Jurkat, Clone E6-1 (cell line): ENCODE results near the gene FASLG.

Experiments used
- DNase-seq: peaks from one replicate; pipeline ENCODE4 v3.0.0-alpha.2; 2011; ENCODE audit warnings: low read depth, low spot score
- H3K4me3 ChIP-seq: 2 replicates; pipeline ENCODE4 v1.5.1; 2011; ENCODE audit warnings: mild to moderate bottlenecking, low read length, control low read depth, moderate library complexity

The FASLG gene

DNA sequence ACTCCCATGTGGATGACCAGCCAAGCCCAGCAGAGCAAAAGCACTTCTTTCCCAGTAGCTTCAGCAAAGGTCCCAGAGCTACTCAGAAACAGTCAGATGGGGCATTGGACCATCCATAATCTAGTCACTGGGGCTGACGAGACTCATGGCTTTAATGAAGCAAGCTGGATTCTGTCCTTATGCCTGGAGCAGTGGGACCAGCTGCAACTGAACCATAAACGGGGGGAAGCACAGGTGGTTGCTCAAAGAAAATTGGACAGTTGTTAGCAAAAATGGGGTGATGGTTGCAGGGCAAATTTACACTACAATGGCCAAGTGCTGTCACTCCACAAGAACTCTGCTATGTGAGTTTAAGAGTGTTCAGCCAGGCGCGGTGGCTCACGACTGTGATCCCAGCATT lies 17.4 kb upstream of the FASLG start:
- no peak for DNase-seq
- H3K4me3 ChIP-seq = no peak overlapping the region

DNA sequence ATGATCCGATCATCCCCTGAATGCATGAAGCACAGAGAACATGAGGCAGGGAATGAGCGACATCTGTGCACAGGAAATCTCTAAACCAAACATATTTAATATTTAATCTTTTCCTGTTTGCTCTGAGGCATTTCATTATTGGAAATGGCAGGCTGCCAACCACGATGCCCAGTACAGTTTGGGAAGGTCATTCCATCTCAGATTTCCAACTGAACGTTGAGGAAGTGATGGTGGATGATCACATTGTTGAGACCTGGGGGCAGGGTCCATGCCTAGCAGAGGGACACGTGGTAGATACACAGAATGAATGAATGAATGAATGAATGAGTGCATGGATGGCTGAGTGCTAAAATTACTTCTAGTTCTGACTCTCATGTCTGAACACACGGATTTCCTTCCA lies 15.9 kb upstream of the FASLG start:
- H3K4me3 ChIP-seq = no peak overlapping the region
- no peak for DNase-seq

DNA sequence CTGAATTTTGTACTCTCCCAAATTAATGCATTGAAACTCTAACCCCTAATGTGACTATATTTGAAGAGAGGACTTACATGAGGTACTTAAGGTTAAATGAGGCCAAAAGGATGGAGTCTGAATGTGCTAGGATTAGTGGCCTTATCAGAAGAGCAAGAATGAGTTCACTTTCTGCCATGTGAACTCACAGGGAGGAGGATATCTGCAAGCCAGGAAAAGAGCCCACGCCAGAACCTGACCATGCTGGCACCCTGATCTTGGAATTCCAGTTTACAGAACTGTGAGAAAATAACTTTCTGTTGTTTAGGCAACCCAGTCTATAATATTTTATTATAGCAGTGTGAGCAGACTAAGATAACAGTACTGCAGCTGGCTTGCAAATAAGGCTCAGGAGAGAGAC lies 12.2 kb upstream of the FASLG start:
- no peak overlapping the region for H3K4me3 ChIP-seq
- no peak for DNase-seq

DNA sequence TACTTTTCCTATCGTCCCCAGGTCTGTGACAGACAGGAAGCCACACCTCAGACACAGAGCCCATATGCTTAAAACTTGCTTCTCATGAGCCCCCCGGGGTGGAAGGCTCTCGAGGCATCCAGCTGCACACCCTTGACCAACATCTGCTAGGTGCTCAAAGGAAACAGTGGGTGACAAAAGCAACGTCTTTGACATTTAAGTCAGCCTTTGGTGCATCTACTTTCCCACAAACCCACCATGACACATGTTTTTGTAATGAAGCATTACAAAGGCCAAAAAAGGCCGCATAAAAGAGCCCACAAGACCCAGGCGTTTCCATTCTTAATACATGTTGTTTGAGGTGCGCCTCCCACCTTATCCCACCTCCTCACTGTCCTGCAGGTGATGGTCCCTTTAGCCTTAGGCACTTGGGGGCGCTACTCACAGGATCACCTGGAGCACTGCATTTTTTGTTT lies 11.8 kb upstream of the FASLG start:
- peak; percentile 93 for DNase-seq
- no peak overlapping the region for H3K4me3 ChIP-seq

DNA sequence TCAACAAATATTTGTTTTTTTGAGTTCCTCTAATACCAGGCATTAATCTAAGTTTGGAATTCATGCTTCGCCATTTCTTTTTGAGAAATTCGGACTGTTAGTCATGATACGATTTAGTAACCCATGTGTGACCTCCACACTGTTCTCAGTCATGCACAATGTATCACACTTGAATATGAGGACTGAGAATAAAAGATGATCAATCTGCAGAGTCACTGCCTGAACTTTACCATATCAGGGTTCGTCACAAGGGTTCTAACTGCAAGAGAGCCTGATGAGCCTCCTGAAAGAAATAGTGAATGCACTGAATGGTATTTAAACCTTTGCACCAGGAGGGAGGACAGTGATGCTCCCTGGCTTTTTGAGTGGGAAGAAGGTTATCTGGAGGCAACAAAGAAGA lies 10.9 kb upstream of the FASLG start:
- no peak for DNase-seq
- no peak overlapping the region for H3K4me3 ChIP-seq

DNA sequence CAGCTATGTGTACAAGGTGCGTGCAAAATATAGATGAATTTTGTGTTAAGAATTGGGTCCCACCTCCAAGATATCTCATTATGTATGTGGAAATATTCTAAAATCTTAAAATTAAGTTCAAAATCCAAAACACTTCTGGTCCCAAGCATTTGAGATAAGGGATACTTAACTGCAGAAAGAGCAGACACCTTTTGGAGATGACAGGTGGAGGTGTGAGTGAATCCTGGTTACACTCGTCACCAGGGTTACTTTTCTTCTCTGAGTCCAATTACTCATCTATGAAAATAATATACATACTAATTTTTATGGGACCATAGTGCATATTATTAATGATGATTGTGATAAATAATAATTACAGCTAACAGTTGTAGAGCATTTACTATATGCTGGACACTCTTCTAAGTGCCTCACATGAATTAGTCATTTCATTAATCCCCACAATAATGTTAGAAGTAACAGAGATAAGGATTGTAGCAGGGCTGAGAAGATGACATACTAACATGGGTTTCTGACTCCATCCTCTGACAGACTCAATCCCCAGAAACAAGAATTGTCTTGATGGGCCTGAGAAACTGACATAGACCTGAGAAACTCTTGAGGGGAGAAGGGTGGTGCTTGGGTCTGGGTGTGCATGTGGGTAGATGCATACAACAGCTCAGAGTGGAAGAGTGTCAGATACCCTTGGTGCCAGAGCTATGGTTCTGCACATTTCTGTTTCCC lies 8.3 kb upstream of the FASLG start:
- no peak for DNase-seq

DNA sequence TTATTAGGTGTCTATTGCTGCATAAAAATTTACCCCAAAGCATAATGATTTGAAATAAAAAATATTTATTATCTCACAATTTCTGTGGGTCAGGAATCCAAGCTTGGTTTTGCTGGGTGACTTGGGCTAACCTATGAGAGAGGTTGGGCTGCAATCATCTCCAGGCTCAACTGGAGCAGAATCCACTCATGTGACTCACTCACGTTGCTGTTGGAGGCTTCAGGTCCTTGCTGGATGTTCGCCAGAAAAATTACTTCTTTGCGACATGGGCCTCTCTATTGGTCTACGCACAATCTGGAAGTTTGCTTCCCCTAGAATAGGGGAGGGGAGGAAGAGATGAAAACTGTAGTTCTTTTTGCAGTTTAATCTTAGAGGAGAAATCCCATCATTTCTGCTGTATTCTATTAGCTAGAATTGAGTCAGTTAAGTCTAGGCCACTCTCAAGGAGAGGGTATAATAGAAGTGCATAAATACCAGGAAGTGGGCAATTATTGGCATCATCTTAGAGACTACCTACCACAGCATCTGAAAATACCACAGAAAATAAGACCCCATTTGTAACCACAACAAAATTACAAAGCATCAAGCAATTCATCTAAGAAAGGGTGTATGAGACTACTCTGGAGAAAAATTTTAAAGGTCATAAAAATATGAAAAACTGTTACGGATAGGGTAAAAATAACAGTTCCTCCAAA lies 5.7 kb upstream of the FASLG start:
- DNase-seq = peak; percentile 56
- H3K4me3 ChIP-seq = no peak overlapping the region

More for the DNA sequence above, 8.3 kb upstream of the FASLG start:
- H3K4me3 ChIP-seq = no peak overlapping the region

DNA sequence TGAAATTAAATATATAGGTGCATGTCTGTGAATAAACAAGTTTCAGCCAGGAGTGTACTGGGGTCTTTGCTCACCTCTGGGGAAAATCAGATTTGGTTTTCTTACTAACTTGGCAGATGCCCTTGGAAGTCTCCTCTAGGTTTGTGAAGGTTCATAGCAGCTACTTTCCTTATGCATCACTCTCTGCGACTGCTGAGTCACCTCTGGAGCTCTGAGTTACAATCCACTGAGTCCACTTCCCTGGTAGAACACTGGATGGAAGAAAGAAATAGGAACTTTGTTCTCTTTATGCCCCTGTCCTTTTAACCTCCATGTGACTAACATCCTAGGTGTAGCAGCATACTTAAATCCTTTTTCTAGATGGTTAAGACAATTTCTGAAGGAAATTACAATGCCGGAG lies 4.4 kb upstream of the FASLG start:
- no peak for DNase-seq
- no peak overlapping the region for H3K4me3 ChIP-seq

DNA sequence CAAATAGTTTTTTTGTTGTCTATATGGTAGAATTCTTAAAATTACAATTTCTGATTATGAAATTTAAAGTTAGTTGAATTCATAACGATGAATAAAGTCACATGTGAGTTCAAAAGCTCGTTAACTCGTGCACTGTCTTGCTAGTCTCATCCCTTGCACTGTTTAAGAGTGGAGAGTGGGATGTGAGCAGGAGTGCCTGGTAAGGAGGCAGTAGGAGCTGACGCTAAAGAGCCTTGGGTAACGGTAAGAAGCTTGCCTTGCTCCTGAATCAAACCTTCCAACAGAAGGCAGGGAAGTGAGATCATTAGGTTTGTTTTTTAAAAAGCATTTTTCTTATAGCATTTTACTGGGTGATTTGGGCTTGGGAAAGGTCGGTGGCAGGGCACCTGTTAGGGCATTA lies 2.3 kb upstream of the FASLG start:
- H3K4me3 ChIP-seq = no peak overlapping the region
- no peak for DNase-seq

DNA sequence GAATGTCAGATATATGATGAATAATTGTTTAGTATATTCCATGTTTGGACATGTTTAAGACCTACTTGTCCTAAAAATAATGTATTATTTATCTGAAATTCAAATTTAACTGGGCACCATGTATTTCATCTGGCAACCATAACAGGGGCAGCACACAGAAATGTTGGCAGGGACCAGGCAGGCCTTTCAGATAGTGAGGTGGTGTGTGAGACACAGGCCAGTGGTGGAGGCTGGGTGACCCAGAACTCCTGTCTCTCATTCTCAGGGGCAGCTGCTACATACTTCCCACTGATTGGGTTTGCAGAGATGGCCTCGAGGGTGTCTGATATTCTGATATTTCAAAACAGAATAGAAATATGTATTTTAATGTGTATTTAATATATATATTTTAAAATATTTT lies 1.3 kb upstream of the FASLG start:
- DNase-seq = no peak
- H3K4me3 ChIP-seq = no peak overlapping the region

DNA sequence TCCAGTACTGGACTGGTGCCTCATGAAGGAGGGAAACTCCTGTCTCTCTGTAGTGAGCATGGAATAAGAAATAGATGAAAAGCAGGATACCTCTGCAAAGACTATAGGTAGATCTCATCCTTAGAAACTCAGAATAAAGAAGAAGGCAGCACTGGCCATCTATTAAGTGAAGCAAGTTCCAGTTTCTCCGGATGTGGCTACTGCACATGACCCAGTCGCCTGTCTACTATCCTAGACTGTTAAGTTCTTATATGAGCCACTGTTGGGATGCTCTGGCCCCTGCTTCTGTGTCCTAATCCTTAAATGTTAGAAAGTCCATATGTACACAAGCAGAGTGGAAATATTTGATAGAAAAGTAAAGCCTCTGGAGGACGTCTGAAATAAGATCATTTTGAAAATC lies 2.2 kb downstream of the FASLG start:
- no peak overlapping the region for H3K4me3 ChIP-seq
- no peak for DNase-seq

DNA sequence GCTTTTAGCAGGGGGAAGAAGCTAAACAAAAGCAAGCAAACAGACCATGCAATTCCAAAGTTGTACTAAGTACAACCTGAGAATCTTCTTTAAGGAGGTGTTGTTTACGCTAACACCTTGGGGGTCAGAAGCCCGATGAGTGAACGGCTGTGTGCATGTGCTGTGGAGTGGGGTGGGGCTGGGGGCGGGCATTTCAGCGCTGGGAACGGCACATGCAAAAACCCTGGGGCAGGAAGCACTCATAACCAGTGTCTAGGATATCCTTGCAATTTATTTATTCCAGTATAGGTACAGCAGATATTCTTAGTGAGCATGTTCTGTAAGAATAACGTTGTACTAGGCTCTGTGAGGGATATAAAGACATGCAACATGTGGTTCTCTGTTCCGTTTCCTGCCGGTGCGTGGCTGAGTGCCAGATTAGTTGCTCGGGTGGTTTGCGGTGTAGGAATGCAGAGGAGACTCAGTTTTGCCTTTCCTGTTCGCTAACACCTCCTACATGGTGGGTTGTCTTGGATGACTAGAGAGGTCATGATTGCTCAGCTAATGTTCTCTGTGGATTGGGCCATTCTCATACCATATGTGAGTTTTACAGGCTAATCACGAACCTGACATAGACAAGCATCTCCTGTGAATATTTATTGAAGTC lies 3.7 kb downstream of the FASLG start:
- H3K4me3 ChIP-seq = peak overlapping the region; percentile 8; the same call in 1 of the 2 replicates
- DNase-seq = peak; percentile 91

DNA sequence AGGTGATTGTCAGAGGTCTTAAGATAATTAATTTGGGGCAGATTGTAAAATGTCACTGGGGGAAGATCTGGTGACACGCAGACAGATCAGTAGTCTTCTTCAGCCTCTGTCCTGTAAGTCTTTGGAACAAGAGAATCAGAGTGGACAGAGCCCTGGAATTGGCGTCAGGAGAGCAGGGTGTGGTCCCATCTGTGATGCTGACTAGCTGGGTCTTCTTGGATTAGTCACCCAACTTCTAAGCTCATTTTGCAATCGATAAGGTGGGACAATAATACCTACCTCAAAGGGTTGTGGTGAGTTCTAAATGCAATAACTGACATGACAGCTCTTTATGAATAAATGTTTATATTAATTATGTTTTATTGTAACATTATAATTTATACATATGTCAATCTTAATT lies 4.8 kb downstream of the FASLG start:
- DNase-seq = no peak
- H3K4me3 ChIP-seq = no peak overlapping the region

DNA sequence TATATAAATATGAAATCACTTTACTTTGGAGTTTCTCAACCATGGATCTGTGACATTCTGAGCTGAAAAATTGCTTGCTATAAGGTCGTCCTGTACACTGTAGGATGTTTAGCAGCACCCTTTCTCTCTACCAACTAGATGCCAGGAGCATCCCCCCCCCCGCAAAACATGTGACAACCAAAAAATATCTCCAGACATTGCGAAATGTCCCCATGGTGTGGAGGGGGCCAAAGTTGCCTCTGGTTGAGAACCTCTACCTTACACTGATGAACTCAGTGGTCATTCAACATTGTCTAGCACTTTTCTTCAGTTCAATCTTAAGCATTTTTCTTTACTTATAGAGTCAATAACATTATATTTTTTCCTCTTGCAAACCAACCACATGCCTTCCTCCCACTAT lies 9.2 kb downstream of the FASLG start:
- DNase-seq = no peak
- H3K4me3 ChIP-seq = no peak overlapping the region

DNA sequence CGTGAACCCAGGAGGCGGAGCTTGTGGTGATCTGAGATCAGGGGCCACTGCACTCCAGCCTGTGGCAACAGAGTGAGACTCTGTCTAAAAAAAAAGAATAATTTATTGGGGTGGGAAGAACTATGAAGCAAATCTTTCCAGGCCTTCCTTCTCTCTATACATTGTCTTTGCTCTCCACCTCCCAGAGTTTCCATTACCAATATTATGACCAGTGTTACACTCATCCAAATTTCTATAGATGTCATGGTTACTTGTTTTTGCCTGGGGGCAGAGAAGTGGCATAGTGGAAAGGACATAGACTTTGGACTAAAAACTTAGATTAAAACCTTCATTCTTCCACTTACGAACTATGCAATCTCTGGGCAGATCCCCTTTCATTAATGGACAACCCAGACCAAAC lies 10.1 kb downstream of the FASLG start:
- no peak for DNase-seq
- H3K4me3 ChIP-seq = no peak overlapping the region

DNA sequence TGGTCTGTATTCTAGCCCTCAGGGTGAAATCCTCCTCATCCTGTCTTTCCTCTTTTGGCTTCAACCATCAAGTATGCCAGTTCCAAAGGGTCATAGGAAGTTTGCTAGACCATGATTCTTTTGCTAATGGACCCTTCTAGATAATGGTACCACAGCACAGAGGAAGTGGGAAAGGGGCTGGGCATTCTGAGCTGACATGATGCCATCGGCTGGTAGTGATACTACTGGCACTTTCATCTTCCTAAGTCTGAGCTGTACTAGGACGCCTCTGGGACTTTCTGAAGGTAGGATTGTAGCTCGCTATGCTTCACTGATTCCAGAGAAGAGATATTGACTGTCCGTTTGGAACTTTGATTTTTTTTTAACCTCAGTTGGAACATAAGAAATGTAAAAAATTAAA lies 11.4 kb downstream of the FASLG start:
- H3K4me3 ChIP-seq = no peak overlapping the region
- no peak for DNase-seq

DNA sequence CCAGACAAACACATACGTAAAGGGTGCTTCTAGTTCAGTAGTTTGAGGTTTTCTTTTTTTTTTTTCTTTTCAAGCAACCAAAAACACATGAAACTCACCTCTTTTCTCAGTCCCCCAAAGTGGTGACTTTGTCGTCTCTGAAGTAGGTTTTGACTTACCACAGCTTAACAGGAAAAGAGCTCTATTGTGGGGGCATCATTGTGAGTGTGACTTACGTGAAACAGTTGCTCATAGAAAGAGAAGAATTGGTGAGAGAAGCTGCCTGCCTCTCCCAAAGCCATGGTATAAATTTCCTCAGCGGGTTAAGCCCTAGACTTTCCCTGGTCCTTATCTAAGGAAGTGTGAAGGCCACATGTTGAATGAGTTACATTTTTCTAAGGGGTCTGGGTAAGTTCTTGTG lies 11.9 kb downstream of the FASLG start:
- DNase-seq = peak; percentile 96
- H3K4me3 ChIP-seq = no peak overlapping the region

DNA sequence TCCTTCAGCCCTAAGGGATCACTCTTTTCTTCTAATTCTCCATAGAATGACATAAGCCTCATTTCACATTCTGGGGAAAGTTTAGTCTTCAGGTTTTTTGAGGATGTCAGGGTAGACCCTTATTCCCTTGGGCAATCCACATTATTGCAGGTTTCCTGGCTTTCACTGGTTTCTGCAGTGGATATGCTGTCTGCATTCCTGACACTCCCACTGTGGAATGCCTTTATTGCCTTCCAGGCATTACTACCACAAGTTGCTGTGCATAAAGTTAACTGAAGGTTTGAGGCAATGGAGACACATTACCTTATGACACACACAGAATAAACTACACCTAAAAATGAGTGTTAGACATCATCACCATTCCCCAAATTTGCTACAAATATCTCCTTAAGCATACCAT lies 12.7 kb downstream of the FASLG start:
- DNase-seq = no peak
- no peak overlapping the region for H3K4me3 ChIP-seq

DNA sequence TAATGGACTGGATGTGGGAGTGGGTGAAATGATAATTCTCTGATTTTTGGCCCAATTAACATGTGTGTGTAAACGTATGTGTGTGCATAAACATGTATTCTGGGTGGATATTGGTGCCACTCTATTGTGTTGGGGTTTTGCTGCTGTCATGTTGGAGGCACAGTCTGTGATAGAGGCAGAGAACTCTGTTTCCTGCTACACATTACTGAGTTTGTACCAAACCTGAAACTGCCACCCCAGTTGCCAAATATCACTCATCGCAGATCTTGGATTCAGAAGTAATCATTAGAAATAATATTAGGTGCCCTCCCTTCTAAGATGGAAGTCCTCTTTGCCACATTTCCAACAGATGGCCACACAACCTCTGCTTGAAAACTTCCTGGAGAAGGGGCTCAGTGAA lies 13.8 kb downstream of the FASLG start:
- DNase-seq = no peak
- no peak overlapping the region for H3K4me3 ChIP-seq

DNA sequence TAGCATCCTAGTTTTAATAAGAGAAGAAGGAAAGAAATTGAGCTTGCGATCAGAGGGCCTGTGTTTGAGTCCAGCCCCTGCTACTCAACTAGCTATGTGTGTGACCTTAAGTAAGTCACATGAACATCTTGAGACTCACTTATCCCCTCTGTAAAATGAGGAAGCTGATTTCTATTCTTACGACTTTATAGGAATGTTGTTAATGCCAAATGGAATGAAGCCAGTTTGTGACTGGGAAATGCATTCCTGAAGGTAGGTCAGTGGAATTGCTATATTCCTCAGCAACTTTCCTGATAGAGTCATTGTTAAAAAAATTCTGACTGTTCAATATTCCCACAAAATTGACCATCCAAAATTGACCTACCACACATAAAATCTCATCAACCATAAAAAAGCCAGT lies 14.9 kb downstream of the FASLG start:
- no peak overlapping the region for H3K4me3 ChIP-seq
- no peak for DNase-seq
